MM.1S (cell line): ENCODE measurements around the gene ZNF280D.

Source experiments
- DNase-seq: peaks from one replicate; pipeline ENCODE4 v3.0.0-alpha.2; 2015
- H2AFZ ChIP-seq: fragments of 300-600 bp; sonication (generic); 2 replicates; pipeline ENCODE4 v1.6.0; 2016; ENCODE audit warnings: antibody characterized with exemption, low read length
- H3F3A ChIP-seq: fragments of 300-600 bp; sonication (generic); 2 replicates; pipeline ENCODE4 v1.6.1; 2016; ENCODE audit warnings: mild to moderate bottlenecking, antibody characterized with exemption, low read length, moderate library complexity, mixed read lengths; ENCODE audit not compliant: insufficient read depth
- H3K27ac ChIP-seq: fragments of 300-600 bp; sonication (generic); 2 replicates; pipeline ENCODE4 v1.5.1; 2016; ENCODE audit warnings: mild to moderate bottlenecking, low read length
- H3K27me3 ChIP-seq: fragments of 300-600 bp; sonication (generic); replicated peaks from 2 replicates; pipeline ENCODE4 v1.6.0; 2016; ENCODE audit warnings: low read length; ENCODE audit not compliant: insufficient read depth
- H3K36me3 ChIP-seq: fragments of 300-600 bp; sonication (generic); replicated peaks from 2 replicates; pipeline ENCODE4 v1.6.1; 2016; ENCODE audit warnings: mild to moderate bottlenecking, low read length, mixed read lengths; ENCODE audit not compliant: insufficient read depth
- H3K4me1 ChIP-seq: fragments of 300-600 bp; sonication (generic); 2 replicates; pipeline ENCODE4 v1.6.1; 2016; ENCODE audit warnings: low read length, mixed read lengths
- H3K4me2 ChIP-seq: fragments of 300-600 bp; sonication (generic); 2 replicates; pipeline ENCODE4 v1.6.0; 2016; ENCODE audit warnings: low read depth, low read length
- H3K4me3 ChIP-seq: fragments of 300-600 bp; sonication (generic); 2 replicates; pipeline ENCODE4 v1.5.1; 2016; ENCODE audit warnings: low read length, mixed read lengths
- H3K79me2 ChIP-seq: fragments of 300-600 bp; sonication (generic); 2 replicates; pipeline ENCODE4 v1.6.1; 2016; ENCODE audit warnings: mixed run types, low read length, mixed read lengths
- H3K9ac ChIP-seq: fragments of 300-600 bp; sonication (generic); 2 replicates; pipeline ENCODE4 v1.6.1; 2016; ENCODE audit warnings: low read length, mixed read lengths
- H3K9me2 ChIP-seq: fragments of 300-600 bp; sonication (generic); replicated peaks from 2 replicates; pipeline ENCODE4 v1.6.1; 2016; ENCODE audit warnings: mild to moderate bottlenecking, low read length, mixed read lengths; ENCODE audit not compliant: insufficient read depth
- H3K9me3 ChIP-seq: fragments of 300-600 bp; sonication (generic); replicated peaks from 2 replicates; pipeline ENCODE4 v1.6.1; 2016; ENCODE audit warnings: mild to moderate bottlenecking, low read length, mixed read lengths; ENCODE audit not compliant: insufficient read depth
- H4K20me1 ChIP-seq: fragments of 300-600 bp; sonication (generic); 2 replicates; pipeline ENCODE4 v1.6.1; 2016; ENCODE audit warnings: mild to moderate bottlenecking, low read length, moderate library complexity, mixed read lengths; ENCODE audit not compliant: insufficient read depth
- CTCF ChIP-seq: fragments of 300-600 bp; sonication (generic); IDR thresholded peaks from 2 replicates; pipeline ENCODE4 v1.5.1; 2016; ENCODE audit warnings: antibody characterized with exemption, low read length, mixed read lengths
- EZH2 ChIP-seq: fragments of 300-600 bp; sonication (generic); optimal IDR thresholded peaks from 2 replicates; pipeline ENCODE3; 2017; ENCODE audit warnings: low read depth, mild to moderate bottlenecking, antibody characterized with exemption, low read length, mixed read lengths
- EZH2phosphoT487 ChIP-seq: fragments of 300-600 bp; sonication (generic); IDR thresholded peaks from 2 replicates; pipeline ENCODE4 v1.6.1; 2018; ENCODE audit warnings: antibody characterized with exemption, low read length

ZNF280D gene

DNA sequence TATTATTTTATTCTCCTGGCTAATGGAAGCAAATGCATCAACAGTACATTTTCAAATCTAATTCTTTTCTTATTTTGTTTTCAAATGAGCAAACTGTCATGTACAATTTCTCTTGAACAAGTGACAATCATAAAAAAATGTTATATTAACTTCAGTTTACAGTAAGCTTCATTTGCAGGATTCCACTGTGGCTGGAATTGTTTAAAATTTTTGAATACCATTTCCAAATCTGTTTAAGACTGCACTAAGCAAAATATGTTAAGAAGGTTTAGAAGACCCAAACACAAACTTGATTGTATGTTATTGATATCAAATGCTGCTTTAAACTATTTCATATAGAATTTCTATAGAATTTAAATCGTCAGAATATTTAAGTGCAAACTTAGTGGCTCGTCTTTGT is 92.8 kb downstream of the ZNF280D start:
- no peaks in the 10 kb centered on the region for H3K9me2 ChIP-seq
- H3F3A ChIP-seq, result no peaks in the 10 kb centered on the region
- H3K4me2 ChIP-seq, result no peak overlapping the region
- no peaks in the 10 kb centered on the region for H3K4me1 ChIP-seq
- H3K4me3 ChIP-seq, result no peak overlapping the region
- no peak for DNase-seq
- no peaks in the 10 kb centered on the region for H3K9me3 ChIP-seq
- no peak overlapping the region for H3K9ac ChIP-seq
- H3K79me2 ChIP-seq, result no peaks in the 10 kb centered on the region
- TF ChIP-seq CTCF, result no peak
- no peak for TF ChIP-seq EZH2
- TF ChIP-seq EZH2phosphoT487, result no peak
- H3K27ac ChIP-seq, result no peak overlapping the region
- H3K36me3 ChIP-seq, result no peaks in the 10 kb centered on the region; the same call in 1 of the 2 replicates
- H3K27me3 ChIP-seq, result no peaks in the 10 kb centered on the region
- H2AFZ ChIP-seq, result no peak overlapping the region
- no peaks in the 10 kb centered on the region for H4K20me1 ChIP-seq

DNA sequence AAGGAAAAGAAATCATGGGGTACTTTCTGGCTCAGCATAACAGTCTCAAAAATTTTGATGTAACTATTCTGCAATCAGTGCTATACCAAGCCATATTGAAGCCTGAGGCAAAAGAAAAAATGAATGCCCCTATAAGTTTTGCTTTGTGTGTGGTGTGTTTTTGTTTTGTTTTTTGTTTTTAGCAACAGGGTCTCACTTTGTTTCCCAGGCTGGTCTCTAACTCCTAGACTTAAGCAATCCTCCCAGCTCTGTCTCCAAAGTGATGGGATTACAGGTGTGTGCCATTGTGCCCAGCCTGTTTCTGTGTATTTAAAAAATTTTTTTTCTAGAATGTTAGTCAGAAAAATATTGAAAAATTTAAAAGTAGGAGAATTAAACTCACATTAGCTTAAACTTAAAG is 93.2 kb downstream of the ZNF280D start:
- no peaks in the 10 kb centered on the region for H3F3A ChIP-seq
- no peak for DNase-seq
- TF ChIP-seq EZH2 (no peak), EZH2phosphoT487 (no peak), CTCF (no peak)

GRCh38 chr15:56639631-56640030 is 93.7 kb downstream of the ZNF280D start:
- H3K79me2 ChIP-seq, result no peaks in the 10 kb centered on the region
- H4K20me1 ChIP-seq, result no peaks in the 10 kb centered on the region
- no peak for DNase-seq
- H3K4me2 ChIP-seq, result no peak overlapping the region
- H3F3A ChIP-seq, result no peaks in the 10 kb centered on the region
- no peaks in the 10 kb centered on the region for H3K9me2 ChIP-seq
- no peaks in the 10 kb centered on the region for H3K27me3 ChIP-seq
- H3K4me3 ChIP-seq, result no peak overlapping the region
- no peaks in the 10 kb centered on the region; the same call in 1 of the 2 replicates for H3K36me3 ChIP-seq
- TF ChIP-seq CTCF (no peak), EZH2 (no peak), EZH2phosphoT487 (no peak)
- H2AFZ ChIP-seq, result no peak overlapping the region
- no peaks in the 10 kb centered on the region for H3K4me1 ChIP-seq
- H3K27ac ChIP-seq, result no peak overlapping the region
- no peaks in the 10 kb centered on the region for H3K9me3 ChIP-seq
- H3K9ac ChIP-seq, result no peak overlapping the region

More for the DNA sequence above, 93.2 kb downstream of the ZNF280D start:
- no peak overlapping the region for H2AFZ ChIP-seq
- H3K36me3 ChIP-seq, result no peaks in the 10 kb centered on the region; the same call in 1 of the 2 replicates
- no peaks in the 10 kb centered on the region for H3K27me3 ChIP-seq
- H3K79me2 ChIP-seq, result no peaks in the 10 kb centered on the region
- no peak overlapping the region for H3K4me3 ChIP-seq
- H3K4me2 ChIP-seq, result no peak overlapping the region
- H3K27ac ChIP-seq, result no peak overlapping the region
- H4K20me1 ChIP-seq, result no peaks in the 10 kb centered on the region
- no peak overlapping the region for H3K9ac ChIP-seq
- no peaks in the 10 kb centered on the region for H3K9me2 ChIP-seq
- H3K4me1 ChIP-seq, result no peaks in the 10 kb centered on the region
- H3K9me3 ChIP-seq, result no peaks in the 10 kb centered on the region
